BLaER1 (cell line): ENCODE data around the gene DEGS2.

ENCODE experiments used
- H3K27ac ChIP-seq: shearing (Covaris generic); formaldehyde crosslinking; 2 replicates; pipeline ENCODE4 v1.8.1; 2022
- H3K27me3 ChIP-seq: shearing (Covaris generic); formaldehyde crosslinking; 2 replicates; pipeline ENCODE4 v1.8.1; 2022
- H3K36me3 ChIP-seq: shearing (Covaris generic); formaldehyde crosslinking; 2 replicates; pipeline ENCODE4 v1.8.1; 2022
- H3K4me1 ChIP-seq: shearing (Covaris generic); formaldehyde crosslinking; 2 replicates; pipeline ENCODE4 v1.8.1; 2022
- H3K4me2 ChIP-seq: shearing (Covaris generic); formaldehyde crosslinking; 2 replicates; pipeline ENCODE4 v1.8.1; 2022
- H3K4me3 ChIP-seq: shearing (Covaris generic); formaldehyde crosslinking; 2 replicates; pipeline ENCODE4 v1.8.1; 2022
- H3K9ac ChIP-seq: shearing (Covaris generic); formaldehyde crosslinking; 2 replicates; pipeline ENCODE4 v1.8.1; 2022
- H3K9me3 ChIP-seq: shearing (Covaris generic); formaldehyde crosslinking; 2 replicates; pipeline ENCODE4 v1.8.1; 2022
- H4K20me1 ChIP-seq: shearing (Covaris generic); formaldehyde crosslinking; 2 replicates; pipeline ENCODE4 v1.8.1; 2022
- Cebpa-rat ChIP-seq: shearing (Covaris generic); IDR thresholded peaks from 2 replicates; pipeline ENCODE4 v1.8.1; 2022

Gene DEGS2

DNA sequence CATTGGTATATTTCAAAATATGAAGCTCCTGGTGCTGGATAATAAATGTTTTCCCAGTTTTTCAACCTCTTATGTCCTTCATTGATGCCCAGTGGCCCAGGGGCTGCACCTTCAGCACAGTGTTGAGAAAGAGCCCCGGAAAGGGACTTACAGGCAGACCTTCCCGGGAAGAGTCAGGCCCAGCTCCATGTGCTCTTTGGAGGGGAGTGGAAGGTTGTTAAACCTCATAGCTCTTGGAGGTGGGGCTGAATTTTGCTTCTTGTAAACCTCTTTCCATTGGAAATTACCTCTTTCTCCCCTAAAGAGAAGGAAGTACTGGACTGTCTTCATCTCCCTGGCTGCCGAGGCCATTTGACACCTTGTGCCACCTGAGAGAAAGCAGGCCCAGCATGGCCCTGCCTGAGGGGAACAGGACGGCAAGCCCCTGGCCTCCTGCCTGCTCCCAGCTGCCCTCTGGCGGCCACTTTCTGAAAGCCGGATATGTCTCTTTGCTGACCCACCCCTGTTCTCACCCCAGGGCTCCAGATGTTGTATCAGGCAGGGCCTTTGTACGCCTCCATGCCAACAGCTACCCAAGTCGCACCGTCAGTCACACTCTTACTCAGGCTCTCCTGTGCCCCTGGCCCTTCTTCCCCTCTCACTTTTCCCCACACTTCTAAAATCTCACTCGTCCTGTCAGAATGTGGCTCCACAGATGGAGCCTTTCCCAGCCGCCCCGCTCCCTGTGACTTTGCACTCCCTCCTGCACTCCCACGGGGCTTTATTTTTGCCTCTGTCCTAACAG is 51.2 kb downstream of the DEGS2 start:
- peaks cover 88% of the 10 kb centered on the region for H4K20me1 ChIP-seq
- H3K4me3 ChIP-seq: no peak overlapping the region
- no peaks in the 10 kb centered on the region for H3K27me3 ChIP-seq
- no peak for TF ChIP-seq Cebpa-rat
- H3K9ac ChIP-seq: peak overlapping the region; percentile 36; the same call in 1 of the 2 replicates
- peak overlapping the region; percentile 33; the same call in 1 of the 2 replicates for H3K4me2 ChIP-seq
- H3K4me1 ChIP-seq: peaks cover 58% of the 10 kb centered on the region
- H3K9me3 ChIP-seq: no peaks in the 10 kb centered on the region
- peak overlapping the region; percentile 35 for H3K27ac ChIP-seq
- peaks cover 77% of the 10 kb centered on the region for H3K36me3 ChIP-seq

DNA sequence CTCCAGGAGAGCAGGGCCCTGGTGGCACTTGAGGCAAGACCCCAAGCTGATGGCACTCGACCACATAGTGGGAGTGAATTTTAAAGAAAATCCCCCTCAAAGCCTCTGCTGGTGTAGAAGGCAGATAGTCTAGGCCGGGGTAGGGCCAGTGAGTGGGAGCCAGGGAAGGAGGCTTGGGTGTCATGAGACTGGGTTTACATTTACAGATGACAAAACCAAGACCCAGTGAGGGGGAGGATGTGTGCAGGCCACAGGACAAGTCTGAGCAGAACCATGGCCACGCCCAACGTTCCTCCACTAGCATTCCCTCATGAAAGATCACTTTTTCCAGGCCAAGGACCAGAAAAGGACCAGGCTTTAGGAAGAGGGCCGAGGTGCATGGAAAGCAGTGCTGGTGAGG is 52.2 kb downstream of the DEGS2 start:
- peaks cover 68% of the 10 kb centered on the region for H3K4me1 ChIP-seq
- no peak overlapping the region for H3K4me3 ChIP-seq
- TF ChIP-seq Cebpa-rat: no peak
- H3K9ac ChIP-seq: no peak overlapping the region
- peak overlapping the region; percentile 75; the same call in 1 of the 2 replicates for H3K4me2 ChIP-seq
- no peaks in the 10 kb centered on the region for H3K27me3 ChIP-seq
- H3K36me3 ChIP-seq: peaks cover 72% of the 10 kb centered on the region
- H4K20me1 ChIP-seq: peaks cover 88% of the 10 kb centered on the region
- no peak overlapping the region for H3K27ac ChIP-seq
- no peaks in the 10 kb centered on the region for H3K9me3 ChIP-seq

DNA sequence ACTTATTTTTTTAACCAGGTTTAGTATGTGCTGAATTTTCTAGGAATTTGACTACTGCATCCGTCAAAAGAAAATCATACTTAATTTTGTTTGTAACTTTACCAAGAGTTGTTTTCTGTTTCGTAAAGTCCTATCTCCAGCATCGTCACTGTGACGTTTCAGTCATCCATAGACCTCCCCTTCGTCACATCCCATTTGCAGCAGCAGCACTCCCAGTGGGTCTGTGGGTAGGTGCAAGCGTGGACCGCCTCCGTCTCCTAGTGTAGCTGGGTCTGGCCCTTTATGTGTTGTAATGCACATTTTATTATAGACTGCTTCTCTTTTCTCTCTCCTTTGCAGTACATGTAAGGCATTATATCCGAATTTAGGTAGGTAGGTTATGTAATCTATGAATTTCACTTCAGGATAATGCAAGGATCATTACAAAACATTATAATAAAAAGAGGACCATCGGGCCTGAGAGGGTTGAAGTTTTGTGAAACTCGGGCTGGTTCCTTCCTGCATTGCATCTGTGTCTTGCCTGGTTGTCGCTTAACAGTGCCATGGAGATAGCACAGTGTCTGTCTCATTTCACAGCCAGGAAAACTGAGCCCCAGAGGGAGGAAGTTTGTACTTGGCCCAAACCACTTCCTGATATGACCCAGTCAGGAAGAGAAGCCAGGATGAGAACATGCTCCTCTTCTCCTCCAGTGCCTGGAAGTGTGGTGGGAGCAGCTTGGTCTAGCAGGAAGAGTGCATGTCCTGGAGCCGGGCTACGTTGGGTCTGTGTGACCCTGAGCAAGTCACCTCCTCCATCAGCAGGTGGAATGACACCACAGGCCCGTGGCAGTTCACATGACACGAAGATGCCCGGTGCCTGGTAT is 53.0 kb downstream of the DEGS2 start:
- H3K9ac ChIP-seq: no peak overlapping the region
- no peak overlapping the region; the same call in 1 of the 2 replicates for H3K27ac ChIP-seq
- H4K20me1 ChIP-seq: peaks cover 95% of the 10 kb centered on the region
- H3K4me2 ChIP-seq: peak overlapping the region; percentile 75
- H3K4me3 ChIP-seq: no peak overlapping the region
- H3K27me3 ChIP-seq: no peaks in the 10 kb centered on the region
- peaks cover 68% of the 10 kb centered on the region for H3K36me3 ChIP-seq
- peaks cover 75% of the 10 kb centered on the region for H3K4me1 ChIP-seq
- no peak for TF ChIP-seq Cebpa-rat
- H3K9me3 ChIP-seq: no peaks in the 10 kb centered on the region

DNA sequence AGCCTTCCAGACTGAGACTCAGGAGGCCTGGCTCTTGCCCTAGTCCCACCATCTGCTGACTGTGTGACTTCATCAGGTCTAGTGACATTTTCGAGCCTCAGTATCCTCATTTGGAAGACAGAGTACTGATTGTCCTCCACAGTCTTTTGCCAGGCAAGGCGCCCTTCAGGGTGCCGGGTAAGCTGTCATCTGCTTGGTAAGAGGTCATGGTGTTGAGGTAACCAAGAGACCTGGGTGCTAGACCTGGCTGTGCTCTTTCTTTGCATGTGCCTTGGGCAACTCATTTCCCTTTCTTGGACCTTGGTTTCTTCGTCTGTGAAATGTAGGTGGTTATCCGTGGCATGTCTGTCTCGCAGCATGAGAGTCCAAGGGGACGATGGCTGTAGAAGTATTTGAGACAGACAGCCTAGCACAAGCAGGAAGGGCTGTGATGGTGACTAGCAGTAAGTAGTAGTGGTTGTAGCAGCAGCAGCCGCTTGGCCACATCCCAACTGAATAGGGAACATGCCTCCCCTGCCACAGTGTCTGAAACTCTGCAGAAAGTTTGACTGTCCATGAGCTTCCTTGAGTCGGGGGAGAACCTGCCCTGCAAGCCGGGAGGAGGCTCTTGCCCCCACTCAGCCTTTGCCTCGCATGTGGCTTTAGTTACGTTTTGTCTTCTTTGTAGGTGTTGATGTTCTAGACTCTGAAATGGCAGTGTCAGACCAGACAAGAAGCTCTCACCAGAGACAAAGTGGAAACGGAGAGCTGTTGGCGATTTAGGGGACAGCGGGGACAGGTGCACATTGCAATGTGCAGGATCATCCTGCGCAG is 53.9 kb downstream of the DEGS2 start:
- H3K4me1 ChIP-seq: peaks cover 75% of the 10 kb centered on the region
- H3K9ac ChIP-seq: no peak overlapping the region
- peaks cover 70% of the 10 kb centered on the region for H3K36me3 ChIP-seq
- no peak overlapping the region for H3K27ac ChIP-seq
- H3K27me3 ChIP-seq: no peaks in the 10 kb centered on the region
- peak overlapping the region; percentile 75 for H3K4me2 ChIP-seq
- no peaks in the 10 kb centered on the region for H3K9me3 ChIP-seq
- H4K20me1 ChIP-seq: peaks cover 100% of the 10 kb centered on the region
- TF ChIP-seq Cebpa-rat: no peak
- no peak overlapping the region for H3K4me3 ChIP-seq

DNA sequence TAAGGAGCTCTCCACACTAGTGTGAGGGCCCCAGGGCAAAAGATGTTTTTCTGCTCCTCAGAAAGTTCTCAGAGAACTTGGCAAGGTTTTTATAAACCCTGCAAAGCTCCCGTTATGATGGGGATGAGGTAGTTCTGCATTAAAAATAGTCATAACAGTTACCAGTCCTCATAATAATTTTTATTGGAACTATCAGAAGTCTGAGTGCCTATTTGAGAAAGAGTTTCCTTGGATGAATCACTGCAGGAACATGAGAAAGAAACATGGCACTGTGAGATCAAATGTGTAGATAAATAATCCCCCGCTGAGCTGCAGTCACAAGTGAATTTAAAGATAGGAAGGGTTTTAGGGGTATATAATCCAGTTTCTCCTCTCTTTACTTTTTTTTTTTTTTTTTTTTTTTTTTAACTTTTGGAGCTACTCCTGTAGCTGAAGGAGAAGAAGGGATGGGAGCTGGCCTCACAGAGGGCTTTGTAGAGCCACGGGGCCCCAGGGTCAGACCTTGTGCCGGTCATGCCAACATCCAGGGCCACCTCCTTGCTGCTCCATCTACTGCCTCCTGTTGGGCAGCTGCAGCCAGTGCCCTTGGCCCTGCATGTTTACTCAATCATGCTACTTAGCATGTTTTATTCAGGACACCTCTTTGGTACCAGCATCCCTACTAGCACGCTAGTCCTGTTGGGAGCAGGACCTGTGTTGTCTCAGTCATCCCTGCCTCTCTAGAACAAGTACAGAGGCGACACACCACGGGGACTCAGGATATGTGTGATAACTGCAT is 54.7 kb downstream of the DEGS2 start:
- no peak overlapping the region; the same call in 1 of the 2 replicates for H3K9ac ChIP-seq
- no peaks in the 10 kb centered on the region for H3K27me3 ChIP-seq
- H3K27ac ChIP-seq: no peak overlapping the region
- H3K9me3 ChIP-seq: no peaks in the 10 kb centered on the region
- H3K4me1 ChIP-seq: peaks cover 75% of the 10 kb centered on the region
- H3K36me3 ChIP-seq: peaks cover 70% of the 10 kb centered on the region
- peak overlapping the region; percentile 75 for H3K4me2 ChIP-seq
- peaks cover 100% of the 10 kb centered on the region for H4K20me1 ChIP-seq
- TF ChIP-seq Cebpa-rat: no peak
- H3K4me3 ChIP-seq: no peak overlapping the region

DNA sequence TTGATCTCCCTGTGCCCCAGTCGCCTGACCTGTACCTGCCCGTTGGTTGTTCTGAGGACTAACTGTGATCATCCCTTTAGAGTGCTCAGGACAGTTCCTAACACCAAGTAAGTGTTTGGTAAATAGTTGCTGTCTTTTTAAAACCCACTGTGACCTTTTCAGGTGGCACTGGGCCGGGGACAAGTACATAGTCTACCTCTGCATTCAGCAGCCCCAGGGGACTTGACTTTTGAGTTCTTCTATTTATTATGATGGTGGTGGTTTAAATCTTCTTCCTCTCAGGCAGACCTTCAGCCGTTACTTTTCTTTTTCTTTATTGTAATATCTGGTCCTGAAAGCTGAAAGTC is 55.5 kb downstream of the DEGS2 start:
- no peak overlapping the region for H3K27ac ChIP-seq
- no peak for TF ChIP-seq Cebpa-rat
- H3K4me3 ChIP-seq: no peak overlapping the region
- H3K27me3 ChIP-seq: no peaks in the 10 kb centered on the region
- H3K9ac ChIP-seq: no peak overlapping the region; the same call in 1 of the 2 replicates
- peak overlapping the region; percentile 75 for H3K4me2 ChIP-seq
- peaks cover 74% of the 10 kb centered on the region for H3K4me1 ChIP-seq
- H3K9me3 ChIP-seq: no peaks in the 10 kb centered on the region
- H3K36me3 ChIP-seq: peaks cover 70% of the 10 kb centered on the region
- peaks cover 100% of the 10 kb centered on the region for H4K20me1 ChIP-seq

DNA sequence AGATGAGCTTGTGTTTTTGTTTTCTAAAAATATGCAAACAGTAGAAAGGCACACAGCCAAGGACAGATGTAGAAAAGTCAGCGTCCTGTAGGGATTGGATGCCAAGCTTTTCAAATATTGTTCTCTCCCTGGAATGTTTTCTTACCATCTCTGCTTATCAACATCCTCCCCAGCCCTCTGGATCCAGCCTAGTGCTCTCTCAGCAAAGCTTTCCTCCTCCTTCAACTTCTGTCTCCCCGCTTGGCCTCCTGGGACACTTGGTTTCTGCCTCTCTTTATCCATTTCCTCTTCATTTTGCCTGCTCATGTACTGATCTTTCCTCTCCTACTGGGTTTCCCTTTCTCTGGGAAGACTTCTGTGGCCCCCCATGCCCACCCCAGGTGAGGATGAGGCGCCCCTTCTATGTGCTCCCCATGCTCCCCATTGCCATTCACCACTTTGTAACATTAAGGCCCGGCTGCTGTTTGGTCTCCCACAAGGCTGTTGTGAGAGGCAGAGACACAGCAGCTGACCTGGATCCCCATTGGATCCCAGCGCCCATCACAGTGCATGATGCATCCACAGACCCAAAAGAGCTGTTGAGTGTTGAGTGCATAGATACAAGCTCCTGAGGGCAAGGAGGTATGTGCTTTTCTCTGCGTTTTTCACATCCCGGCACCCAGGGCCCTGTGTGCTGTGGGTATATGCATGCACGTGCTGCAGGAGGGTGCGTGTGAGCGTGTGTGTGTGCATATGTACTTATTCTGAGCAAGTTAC is 56.0 kb downstream of the DEGS2 start:
- peak overlapping the region; percentile 75 for H3K4me2 ChIP-seq
- peaks cover 69% of the 10 kb centered on the region for H3K4me1 ChIP-seq
- H4K20me1 ChIP-seq: peaks cover 100% of the 10 kb centered on the region
- H3K9ac ChIP-seq: peak overlapping the region; percentile 53; the same call in 1 of the 2 replicates
- H3K27ac ChIP-seq: peak overlapping the region; percentile 49
- H3K27me3 ChIP-seq: no peaks in the 10 kb centered on the region
- H3K9me3 ChIP-seq: no peaks in the 10 kb centered on the region
- no peak for TF ChIP-seq Cebpa-rat
- no peak overlapping the region; the same call in 1 of the 2 replicates for H3K4me3 ChIP-seq
- H3K36me3 ChIP-seq: peaks cover 70% of the 10 kb centered on the region

DNA sequence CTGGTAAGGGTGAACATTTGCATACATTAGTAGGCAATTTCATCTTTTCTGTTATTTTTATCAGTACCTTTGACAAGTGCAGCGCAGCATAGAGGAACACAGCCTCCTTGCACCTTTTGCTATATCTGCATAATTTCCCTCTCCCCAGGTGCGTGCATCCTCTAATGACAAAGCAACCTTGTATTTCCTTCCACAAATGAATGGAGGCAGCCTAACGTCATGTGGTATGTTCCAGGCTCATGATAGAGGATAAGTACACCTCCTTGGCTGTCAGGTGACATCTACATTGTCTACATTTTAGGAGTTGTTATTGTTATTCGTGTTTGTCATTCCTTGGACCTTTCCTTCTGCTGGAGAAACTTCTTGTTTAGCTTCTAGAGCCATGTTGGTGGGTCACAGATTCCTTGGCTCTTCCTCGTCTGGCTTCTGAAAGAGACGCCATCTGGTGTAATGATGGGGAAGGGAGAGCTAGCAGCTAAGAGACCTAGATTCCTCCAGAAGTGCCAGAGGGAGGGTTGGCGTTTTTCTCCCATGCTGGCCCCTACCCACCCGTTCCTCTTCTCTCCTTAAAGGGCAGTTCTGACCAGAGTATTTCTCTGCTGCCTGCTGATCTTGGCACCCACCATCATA is 57.2 kb downstream of the DEGS2 start:
- Histone ChIP-seq H3K27ac (no peak overlapping the region), H3K4me2 (peak overlapping the region; percentile 75), H3K36me3 (peaks cover 76% of the 10 kb centered on the region), H4K20me1 (peaks cover 100% of the 10 kb centered on the region), H3K9me3 (no peaks in the 10 kb centered on the region), H3K4me3 (no peak overlapping the region), H3K27me3 (no peaks in the 10 kb centered on the region), H3K4me1 (peaks cover 57% of the 10 kb centered on the region), H3K9ac (peak overlapping the region; percentile 38; the same call in 1 of the 2 replicates)
- TF ChIP-seq Cebpa-rat: no peak
